Hematopoietic multipotent progenitor cell treated with erythropoietin and hydrocortisone succinate and interleukin-3 and kit ligand, for 15 days (in vitro differentiated cells): ENCODE data around the gene USH1G.

Source experiments
- DNase-seq: peaks from one replicate; pipeline ENCODE4 v3.0.0-alpha.2; 2015; ENCODE audit warnings: low spot score

The USH1G gene

DNA sequence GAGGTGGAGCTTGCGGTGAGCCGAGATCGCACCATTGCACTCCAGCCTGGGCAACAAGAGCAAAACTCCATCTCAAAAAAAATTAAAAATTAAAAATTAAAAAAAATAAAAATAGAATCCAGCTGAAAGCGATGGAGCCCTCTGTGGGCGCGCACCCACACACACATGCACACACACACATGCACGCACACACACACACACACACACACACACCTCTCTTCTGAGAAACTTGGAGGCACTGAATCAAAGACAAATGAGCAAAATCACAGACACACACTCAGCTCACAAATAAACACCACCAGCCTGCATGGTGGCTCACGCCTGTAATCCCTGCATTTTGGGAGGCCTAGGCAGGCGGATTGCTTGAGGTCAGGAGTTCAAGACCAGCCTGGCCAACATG is 20.0 kb downstream of the USH1G start:
- DNase-seq, result no peak

DNA sequence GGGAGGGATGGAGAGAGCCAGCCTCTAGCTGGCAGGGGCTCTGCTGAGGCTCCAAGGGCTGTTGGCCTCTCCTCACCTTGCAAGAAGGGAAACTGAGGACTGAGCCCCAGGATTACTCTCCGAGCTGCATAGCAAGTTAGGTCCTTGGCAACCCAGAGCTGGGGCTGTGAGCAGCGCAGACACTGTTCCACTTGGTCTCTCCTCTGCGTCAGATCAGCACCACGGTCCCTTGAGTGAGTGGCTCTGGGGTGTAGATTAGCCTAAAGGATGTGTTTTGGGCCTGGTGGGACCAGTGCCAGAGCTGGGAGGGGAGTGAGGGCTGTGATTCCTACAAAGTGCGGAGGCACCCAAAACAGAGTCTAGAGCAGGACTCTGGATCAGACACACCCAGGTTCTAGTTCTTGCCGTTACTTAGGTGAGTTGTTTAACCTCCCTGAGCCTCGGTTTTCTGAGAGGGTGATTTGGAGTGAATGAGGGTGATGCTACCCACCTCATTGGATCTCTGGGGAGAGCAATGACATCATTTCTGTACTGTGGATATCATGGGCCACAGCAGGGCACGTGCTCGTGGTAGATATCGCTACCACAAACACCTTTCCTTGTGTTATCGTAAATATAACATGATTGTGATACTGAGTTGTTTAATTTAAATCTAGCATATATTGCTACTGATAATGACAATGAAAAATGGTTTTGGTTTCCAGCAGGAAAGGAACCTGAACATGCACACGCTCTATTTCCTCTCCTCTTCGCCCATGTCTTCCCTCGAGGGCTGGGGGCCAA is 21.5 kb downstream of the USH1G start:
- no peak for DNase-seq

DNA sequence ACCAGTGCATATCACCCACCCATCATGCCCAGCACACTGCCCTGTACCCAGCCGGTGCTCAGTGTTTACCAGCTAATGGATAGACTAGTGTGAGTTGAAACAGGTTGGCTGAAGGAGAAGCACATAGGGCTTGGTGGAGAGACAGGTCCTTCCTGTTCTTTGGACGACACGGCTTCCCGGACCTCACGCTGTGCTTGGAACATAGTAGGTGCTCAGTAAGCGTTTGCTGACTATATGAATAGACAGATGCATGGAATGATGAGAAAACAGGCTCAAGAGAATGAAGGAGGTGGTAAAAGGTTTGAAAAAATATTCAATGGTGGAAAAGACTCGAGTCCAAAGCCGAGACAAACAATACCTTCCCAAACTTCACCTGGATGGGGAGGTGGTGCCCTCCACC is 22.8 kb downstream of the USH1G start:
- DNase-seq, result no peak

DNA sequence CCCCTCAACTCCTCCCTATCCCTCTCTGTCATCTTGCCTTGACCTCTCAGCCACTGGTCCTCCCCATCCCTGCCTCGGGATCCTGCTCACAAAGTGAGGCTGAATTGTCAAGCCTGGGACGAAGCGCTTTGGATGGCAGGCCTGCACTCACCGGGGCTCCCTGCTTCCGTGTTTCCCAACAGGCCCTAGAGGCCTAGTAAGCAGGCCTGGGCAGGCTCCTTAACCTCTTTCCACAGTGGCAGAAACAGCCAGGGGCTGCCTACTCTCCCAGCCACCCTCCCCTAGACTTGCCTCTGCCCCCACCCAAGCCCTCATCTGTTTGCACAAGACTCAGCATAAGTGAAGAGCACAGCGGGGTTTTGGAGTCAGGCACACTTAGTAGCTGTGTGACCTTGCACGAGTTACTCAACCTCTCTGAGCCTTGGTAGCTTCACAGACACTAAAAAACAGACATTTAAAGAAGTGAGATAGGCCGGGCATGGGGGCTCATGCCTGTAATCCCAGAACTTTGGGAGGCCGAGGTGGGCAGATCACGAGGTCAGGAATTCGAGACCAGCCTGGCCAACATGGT is 24.6 kb downstream of the USH1G start:
- no peak for DNase-seq

DNA sequence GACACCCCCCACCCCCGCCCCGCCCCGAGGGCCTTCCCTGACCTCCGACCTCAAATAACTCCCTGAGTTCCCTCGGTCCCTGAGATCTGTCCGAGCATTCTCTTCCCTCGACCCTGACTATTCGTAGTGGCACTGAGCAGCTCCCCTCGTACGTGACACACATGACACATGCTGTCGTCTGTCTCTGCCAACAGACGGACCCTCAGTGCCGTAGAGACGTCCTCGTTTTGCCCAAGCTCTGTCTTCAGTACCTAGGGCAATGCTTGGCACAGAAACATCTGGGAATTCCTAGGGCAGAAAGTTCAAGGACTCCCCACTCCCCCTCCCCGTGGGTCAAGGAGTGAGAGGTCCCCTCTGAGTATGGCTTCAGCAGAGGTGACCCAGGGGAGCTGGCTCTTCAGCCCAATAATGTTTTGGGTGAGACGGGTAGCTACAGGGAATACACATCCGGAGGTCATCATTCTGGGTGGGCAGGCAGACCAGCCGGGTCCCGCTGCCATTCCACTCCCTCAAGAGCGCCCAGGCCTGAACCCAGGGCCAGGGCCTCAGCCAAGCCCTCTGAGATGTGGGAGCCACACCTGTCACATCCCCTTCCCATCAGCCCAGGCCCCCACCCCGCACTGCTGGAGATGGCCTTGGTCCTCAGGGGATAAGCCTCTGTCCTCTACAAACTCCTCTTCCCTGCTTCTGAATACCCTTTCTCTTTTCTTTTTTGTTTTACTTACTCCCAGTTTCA is 29.0 kb downstream of the USH1G start:
- DNase-seq, result no peak

DNA sequence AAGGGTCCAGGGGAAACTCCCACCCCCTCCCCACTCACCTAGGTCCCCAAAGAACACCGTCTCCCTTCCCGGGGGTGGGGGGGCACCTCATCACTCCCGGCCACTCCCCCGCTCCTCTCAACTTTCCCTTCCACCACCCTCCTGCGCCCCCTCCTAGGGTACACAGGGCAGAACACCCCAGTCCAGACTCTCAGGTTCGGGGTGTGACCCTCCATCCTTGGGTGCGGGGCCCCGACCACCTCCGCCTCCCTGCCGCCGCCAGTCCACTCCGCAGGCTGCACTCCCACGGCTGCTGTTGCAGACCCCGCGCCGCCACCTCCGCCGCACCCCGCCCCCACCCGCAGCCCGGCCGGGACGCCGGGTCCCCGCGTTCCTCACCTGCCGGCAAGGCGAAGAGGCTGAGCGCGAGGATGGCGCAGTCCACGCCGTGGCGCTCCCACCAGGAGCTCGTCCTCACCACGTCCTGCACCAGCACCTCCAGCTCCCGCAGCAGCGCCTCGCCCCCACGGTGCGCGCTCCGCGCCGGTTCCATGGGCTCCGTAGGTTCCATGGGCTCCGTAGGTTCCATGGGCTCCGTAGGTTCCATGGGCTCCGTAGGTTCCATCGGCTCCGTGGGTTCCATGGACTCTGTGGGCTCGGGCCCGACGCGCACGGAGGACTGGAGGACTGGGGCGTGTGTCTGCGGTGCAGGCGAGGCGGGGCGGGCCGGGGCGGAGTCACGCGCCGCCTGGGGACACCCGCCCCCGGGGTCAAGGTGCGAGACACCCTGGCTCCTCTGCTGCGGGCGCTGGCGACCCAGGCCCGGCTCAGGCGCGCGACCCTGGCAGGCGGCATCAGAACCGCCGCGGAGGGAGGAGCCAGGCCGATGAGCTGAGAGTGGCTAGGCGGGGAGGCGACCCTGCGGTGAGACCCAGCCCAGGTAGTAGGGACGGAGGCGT is 29.8 kb downstream of the USH1G start, which contains the start of gene FADS6:
TSS of gene FADS6 (minus strand) at position 660 of the 938 bp plus-strand sequence. CDS start at position 622, 38 bp downstream.
- DNase-seq, result no peak

DNA sequence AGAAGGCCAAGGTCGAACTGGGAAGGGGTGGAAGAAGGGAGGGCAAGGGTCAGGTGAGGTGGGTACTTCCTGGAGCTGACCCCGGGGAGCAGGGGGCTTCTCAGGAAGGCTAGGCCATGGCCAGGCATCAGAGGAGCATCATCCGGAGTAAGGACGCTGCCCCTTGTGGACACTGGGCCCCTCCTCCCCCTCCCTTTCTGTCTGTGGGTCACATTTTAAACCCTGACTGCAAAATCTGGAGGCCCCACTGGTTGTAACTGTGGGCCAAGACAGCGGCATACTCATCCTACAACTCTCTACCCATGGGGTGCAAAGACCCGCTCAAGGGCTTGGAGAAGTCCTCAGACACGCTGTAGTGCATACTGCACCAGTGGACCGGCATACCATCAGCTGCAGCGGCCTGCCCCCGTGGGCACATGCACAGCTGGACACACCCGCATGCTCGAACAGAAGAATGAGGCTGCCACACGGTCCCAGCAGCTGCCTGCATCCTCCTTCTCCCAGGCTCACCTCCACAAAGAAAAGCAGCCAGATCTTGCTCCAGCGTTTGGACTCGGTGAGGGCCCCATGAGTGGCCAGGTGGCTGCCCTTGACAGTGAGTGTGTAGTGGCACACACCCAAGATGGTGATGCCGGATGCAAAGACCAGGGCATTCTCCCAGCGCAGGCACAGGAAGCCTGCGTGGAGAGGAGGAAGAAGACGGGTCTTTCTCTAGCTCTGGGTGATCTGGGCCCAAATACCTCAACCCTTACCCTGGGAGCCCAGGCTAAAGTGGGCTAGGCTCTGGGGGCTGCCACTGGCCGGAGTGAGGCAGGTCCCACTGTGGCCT is 30.8 kb downstream of the USH1G start:
- DNase-seq, result no peak

DNA sequence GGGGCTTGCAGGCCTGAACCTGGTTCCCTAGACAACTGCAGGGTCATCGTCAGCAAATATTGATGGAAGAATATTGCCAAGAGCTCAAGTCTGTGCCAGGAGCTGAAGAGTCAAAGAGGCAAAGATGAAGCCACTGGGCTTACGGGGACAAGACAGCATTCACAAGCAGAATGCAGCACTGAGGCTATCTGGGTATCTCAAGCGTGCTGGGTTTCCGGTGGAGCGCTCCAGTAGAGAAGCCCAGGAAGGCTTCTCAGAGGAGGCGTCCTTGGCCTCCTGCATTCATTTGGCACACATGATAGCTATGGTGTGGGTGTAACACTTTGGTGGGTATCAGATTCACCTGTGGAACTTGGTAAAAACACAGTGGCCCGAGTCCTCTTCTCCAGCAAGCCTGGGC is 32.5 kb downstream of the USH1G start:
- DNase-seq, result no peak

DNA sequence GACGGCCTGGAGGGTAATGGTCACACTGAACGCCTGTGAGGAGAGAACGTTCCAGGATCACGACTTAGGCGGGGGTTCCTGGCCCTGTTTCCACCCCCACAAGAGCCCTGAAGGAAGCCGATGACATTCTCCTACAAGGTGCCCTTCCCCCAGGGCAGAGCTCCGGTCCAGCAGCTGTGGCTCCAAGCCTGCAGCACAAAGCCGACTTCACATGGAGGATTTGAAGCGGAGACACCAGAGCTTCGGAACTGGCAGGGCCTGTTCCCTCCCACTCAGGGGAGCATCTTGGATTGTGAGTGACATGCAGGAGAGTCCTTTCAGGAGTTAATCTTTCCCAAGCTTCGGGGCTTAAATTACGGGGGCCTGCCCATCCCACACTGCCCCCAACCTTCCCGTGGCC is 34.6 kb downstream of the USH1G start:
- no peak for DNase-seq

DNA sequence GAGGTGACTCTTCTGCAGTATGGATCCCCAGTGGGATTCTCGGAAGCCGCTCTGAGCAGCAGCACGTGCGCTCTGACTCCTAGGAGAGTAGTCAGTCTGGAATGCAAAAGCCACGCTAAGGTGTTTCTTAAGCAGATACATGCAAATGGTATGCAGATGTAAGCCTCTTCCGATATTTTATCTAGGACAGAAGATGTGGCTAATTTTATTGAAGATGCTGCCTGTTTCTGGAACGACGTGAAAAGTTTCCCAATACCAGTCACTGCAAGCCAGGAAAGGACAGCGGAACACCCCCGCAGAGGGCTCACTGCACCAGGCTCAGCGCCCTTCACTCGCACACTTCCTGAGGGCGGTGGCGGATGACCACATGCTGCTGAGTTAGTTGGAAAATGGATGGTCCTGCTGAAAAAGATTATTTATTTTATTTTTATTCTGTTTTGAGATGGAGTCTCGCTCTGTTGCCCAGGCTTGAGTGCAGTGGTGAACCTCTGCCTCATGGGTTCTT is 39.8 kb downstream of the USH1G start:
- DNase-seq, result no peak

DNA sequence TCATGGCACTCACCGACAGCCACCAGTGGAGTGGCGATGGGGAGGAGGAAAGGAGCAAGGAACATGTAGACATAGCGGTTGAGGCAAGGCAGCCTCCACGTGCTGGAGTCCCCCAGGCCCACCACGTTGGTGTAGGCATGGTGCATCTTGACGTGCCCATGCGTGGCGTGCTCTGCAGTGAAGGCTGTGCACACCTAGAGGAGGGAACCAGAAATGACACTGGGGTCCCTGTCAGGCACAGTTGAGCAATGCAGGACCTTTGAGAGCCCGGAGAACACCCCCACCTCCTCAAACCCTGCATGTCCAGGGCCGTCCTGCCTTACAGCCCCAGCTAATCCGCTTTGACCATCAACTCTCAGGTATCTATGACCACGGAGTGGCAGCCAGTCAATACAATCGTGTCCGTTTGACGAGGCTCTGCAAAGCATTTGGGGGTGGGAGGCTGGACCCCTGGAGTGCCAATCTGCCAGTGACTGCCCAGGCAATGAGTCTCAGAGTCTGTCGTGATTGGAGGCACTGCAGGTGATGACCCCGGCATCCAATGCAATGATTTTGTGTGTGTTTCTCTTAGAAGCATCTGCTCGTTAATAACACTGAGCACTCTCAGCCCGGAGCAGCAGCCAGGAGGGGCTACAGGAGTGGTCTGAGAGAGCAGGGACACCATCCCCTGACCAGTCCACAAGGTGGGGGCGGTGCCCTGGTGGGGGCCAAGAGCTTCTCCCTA is 40.4 kb downstream of the USH1G start:
- DNase-seq, result no peak

DNA sequence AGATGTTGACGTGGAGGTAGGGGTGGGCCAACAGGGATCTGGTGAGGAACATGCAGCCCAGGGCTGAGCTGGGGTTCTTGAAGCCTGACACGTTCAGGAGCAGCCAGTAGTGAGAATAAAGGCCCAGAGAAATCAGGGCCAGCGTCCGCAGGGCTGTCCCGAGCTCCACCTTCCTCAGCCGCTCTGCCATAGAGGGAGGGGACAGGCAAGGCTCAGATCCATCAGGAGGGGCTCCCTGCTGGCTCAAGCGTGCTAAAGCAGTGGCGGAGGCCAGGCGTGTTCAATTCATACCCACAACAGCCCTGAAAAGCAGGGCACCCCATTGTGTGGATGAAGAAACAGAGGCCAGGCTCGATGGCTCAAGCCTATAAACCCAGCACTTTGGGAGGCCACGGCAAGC is 42.0 kb downstream of the USH1G start:
- DNase-seq, result no peak

DNA sequence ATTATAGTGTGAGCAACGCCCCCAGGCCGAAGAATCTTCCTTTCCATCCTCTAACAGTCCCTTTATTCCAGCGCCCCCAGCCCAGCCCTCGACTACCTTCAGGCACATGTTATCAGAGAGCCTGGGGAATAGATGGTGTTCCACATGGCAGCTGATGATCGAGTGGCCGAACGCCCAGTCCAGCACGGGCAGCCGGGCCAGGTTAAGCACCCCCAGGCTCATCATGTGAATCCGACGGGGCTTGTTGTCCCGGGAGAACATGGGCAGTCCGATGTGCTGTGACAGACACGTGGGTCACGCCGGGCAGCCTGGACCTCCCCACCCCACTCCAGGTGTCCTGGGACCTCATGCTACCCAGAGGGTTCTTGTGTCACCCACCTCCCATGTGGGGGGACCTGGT is 43.7 kb downstream of the USH1G start:
- DNase-seq, result no peak

DNA sequence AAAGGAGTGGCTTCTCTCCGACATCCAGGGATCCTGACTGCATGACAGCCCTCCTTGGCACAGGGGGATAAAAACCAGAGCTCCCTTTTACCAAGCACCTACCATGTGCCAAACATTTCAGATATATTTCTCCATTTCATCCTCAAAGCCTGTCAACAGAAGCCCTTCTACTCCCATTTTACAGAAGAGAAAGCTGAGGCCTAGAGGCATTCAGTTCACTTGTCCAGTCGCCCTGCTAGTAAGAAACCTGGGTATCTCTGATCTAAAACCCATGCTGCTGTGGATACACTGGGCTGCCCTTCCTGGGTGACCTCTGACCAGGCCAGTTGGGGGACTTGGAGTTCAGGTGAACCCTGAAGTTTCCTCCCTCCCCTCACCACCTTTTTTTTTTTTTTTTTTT is 44.4 kb downstream of the USH1G start:
- DNase-seq, result no peak

DNA sequence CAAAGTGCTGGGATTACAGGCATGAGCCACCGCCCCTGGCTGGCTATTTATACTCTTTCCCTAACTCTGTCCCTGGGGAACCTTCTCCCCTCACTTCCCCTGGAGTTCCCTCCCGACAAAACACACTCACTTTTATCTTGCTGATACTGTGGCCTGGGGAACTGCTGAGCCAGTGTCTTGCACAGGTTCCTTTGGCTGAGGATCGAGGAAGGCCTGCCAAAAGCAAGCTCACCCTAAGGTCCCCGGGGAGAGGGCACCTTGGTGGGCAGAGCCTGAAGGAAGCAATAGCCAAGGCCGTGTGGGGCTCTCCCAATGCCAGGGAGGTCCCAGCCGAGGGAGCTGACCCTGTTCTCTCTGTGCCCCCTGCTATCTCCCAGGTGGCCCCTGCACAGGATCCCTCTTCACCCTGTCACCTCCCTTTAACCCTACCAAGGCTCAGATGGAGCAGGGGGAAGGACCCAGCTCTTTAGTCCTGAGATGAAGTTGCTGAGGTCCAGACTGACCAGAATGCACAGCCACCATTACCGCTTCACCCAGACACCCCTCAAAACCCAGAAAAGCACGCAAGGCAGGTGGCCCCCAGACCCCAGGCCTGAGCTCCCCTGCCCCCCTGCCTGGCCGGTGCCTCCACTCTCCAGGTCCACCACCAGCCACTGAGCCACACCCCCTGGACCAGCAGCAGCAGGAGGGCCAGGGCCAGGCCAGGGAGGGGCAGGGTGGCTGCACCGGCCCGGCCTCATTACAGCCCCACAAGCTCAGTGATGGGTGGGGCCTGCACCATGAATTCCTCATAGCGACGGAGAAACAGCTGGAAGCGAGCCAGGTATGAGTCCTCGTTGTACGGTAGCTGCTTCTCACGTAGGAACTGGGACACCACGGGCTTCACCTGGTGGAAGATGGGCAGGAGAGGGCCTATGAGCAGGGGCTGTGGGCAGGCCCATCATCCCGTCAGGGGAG is 45.2 kb downstream of the USH1G start:
- no peak for DNase-seq

DNA sequence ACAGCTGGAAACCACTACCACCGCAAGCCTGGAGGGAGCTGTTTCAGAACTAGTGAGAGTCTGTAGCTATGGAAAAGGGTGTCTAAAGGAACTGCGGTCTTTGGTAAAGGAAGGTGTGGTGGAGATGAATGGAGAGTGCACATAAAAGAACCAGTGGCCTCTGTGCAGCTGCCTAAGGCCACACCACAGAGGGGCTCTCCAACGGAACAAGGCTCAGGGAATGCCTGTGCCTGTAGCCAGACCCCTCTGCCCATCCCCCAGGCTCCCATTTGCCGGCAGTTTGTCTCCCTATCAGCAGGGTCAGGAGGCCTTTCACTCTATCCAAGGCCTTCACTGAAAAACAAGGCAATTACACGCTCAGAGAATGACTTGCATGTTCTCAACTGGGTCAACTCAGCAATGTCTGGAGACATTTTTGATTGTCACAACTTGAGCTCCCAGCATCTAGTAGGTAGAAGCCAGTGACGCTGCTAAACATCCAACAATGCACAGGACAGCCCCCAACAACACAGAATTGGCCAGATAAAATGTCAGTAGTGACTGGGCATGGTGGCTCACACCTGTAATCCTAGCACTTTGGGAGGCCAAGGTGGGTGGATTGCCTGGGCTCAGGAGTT is 47.0 kb downstream of the USH1G start:
- DNase-seq, result no peak

DNA sequence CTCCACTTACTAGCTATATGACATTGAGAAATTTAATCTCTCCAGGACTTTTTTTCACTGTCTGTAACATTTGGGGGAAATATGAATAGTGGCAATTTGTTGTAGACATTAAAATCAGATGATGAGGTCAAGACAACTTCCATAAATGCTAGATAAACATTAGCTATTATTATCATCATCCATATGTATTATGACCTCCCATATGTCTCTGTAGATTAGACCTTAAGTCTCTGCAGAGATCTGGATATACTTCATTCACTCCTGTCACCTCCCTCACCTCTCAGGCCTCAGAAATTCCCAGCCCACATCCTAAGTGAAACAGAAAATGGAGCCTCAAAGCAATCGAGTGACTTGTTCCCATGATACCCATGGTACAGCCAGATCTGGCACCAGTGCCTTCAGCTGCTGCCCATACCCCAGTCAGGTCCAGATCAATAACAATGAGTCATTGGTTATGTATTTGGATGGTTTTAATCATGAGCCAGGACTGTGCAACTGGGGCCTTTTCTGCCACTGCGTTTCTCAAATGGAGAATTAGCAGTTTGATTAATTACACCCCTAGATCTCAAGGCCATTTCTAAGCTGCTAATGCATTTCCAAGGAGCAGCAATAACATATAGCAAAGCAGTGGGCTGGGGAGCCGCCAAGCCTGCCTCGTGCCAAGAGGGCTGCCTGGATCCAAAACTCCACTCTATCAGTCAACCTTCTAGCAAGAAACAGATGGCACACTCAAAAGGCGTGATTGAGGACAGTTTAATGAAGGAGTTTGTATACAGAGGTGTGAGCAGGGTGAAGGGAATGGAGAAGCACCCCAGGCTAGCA is 47.7 kb downstream of the USH1G start:
- DNase-seq, result no peak

DNA sequence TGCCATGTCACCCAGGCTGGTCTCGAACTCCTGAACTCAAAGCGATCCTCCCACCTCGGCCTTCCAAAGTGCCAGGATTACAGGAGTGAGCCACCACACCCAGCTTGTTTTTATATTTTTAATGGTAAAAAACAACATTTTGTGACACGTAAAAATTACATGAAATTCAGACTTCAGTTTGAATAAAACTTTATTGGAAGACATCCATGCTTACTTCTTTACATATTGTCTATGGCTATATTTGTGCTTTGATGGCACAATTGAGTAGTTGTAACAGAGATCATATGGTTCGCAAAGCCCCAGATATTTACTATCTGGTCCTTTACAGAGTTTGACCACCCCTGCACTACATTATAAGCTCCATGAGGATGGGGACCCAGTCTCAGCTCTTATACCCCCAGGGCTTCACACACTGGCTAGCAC is 48.4 kb downstream of the USH1G start:
- DNase-seq, result no peak
